Measurements from ENCODE around the gene DNM3.

The DNM3 gene

DNA sequence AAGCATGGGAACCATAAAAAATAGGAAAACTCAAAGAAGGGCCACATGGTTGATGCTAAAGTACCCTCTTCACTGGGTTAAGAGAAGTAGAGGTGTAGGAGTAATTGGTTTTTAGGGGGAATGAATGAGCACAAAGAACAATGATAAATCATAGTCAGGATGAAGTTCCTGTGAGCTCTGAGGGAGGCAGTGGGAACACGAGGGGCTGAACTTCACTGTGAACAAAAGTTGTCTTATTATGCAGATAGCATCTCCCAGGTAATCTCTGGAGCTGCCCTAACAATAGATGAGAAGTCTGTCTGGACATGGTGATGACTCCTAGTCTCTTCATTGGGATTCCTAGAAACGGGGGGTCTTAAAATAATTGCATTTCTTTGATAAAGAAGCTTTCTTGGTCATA lies 127.9 kb downstream of the DNM3 start:
- TF ChIP-seq GATA1 (IDR thresholded peaks at IDR 0.05; ENCODE audit: low read depth, low read length) (no peak), POLR2A (IDR thresholded peaks at IDR 0.05; ENCODE audit: low read length) (no peak)
- no peak for DNase-seq

GRCh38 chr1:171969813-171970212 lies 128.5 kb downstream of the DNM3 start:
- peak in 1 of 2 experiments; percentile 5 for DNase-seq
- TF ChIP-seq POLR2A (IDR thresholded peaks at IDR 0.05; ENCODE audit: low read length), result no peak
- TF ChIP-seq GATA1 (IDR thresholded peaks at IDR 0.05; ENCODE audit: low read depth, low read length), result no peak

- TF ChIP-seq POLR2A (IDR thresholded peaks at IDR 0.05; ENCODE audit: low read length) (no peak), GATA1 (IDR thresholded peaks at IDR 0.05; ENCODE audit: low read depth, low read length) (no peak)
- no peak for DNase-seq
Measured at GRCh38 chr1:171972846-171973245, 131.5 kb downstream of the DNM3 start.

DNA sequence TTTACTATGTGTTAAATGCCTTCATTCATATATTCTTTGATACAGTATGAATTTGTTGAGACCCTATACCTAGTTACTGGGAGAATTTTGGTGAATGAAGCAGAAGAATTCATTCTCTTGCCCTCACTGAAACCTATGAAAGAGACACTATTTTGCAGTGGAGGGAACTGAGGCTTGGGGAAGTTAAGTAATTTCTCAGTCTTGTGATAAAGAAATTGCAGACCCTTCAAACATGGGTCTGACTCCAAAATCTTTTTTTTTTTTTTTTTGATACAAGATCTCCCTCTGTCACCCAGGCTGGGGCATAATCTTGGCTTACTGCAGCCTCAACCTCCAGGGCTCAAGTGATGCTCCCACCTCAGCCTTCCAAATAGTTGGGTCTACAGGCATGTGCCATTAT lies 132.1 kb downstream of the DNM3 start:
- no peak for DNase-seq
- TF ChIP-seq POLR2A (IDR thresholded peaks at IDR 0.05; ENCODE audit: low read length) (no peak), GATA1 (IDR thresholded peaks at IDR 0.05; ENCODE audit: low read depth, low read length) (no peak)

GRCh38 chr1:171981303-171981702 lies 140.0 kb downstream of the DNM3 start:
- no peak for TF ChIP-seq POLR2A (IDR thresholded peaks at IDR 0.05; ENCODE audit: low read length)
- no peak for TF ChIP-seq GATA1 (IDR thresholded peaks at IDR 0.05; ENCODE audit: low read depth, low read length)
- DNase-seq, result no peak

- TF ChIP-seq POLR2A (IDR thresholded peaks at IDR 0.05; ENCODE audit: low read length) (no peak), GATA1 (IDR thresholded peaks at IDR 0.05; ENCODE audit: low read depth, low read length) (no peak)
- DNase-seq, result no peak
Measured at GRCh38 chr1:171983584-171983983, 142.3 kb downstream of the DNM3 start.

DNA sequence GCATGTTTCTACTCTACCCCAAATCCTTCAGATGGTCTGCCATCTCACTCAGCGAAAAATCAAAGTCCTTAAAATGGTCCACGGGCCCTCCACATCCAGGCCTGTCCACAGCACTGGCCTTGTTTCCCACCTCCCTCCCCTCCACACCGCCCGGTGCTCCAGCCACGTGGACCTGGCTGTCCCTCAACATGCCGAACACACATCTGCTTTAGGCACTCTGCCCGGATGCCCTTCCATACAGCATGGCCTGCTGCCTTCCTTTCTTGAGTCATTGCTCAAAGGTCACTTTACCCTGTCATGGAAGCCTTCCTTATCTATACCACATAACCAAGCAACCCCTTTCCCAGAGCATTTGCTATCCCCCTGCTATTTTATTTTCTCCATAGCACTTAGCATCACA lies 143.0 kb downstream of the DNM3 start:
- DNase-seq, result no peak
- TF ChIP-seq POLR2A (IDR thresholded peaks at IDR 0.05; ENCODE audit: low read length), result no peak

DNA sequence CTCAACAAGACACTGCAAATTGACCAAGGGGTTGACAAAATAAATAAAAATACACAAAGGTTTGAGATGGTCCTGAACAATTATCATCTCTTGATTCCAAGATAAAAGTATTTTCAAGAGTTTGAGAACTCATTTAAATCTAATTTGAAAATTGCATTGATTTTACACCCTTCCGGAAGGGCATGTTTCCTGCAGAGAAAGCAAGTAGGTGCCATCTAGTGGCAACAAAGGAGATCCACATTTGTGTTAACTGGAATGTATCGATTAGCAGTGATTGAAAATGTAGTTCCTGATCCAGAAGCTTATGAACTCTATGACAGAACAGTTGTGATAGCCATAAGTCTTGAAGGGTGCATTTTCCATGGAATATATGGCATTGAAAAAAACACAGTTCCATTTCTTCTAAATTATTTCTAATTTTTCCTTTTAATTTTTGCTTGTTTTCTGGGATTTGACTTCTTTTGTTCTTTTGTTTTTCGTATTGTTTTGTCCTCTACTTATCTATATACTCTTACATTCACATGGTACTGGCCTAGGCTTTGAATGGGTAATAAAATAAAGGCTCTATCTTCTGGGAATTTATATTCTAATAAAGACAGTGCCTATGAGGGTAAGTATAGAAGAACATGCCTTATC lies 143.7 kb downstream of the DNM3 start:
- TF ChIP-seq POLR2A (IDR thresholded peaks at IDR 0.05; ENCODE audit: low read length) (no peak), GATA1 (IDR thresholded peaks at IDR 0.05; ENCODE audit: low read depth, low read length) (no peak)
- peak; percentile 45 to 46 for DNase-seq

DNA sequence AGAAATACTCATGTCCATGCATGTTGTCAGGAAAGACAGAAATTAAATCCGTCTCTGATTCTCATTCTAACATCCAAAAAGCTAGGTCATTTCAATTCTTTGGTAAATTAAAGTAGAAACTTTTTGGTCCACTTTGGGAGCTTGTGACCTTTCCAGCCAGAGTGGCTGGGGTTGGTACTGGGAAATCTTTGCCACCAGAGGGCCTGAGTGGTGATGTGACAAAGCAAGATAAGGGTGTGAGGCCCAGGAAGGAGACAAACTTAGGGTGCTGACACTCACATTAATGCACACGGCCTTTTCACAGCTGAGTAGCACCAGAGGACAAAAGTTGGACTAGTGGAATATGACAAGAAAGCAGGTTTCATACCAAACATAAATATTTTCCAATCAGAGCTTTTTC lies 144.3 kb downstream of the DNM3 start:
- TF ChIP-seq POLR2A (IDR thresholded peaks at IDR 0.05; ENCODE audit: low read length) (no peak), GATA1 (IDR thresholded peaks at IDR 0.05; ENCODE audit: low read depth, low read length) (no peak)
- DNase-seq, result peak; percentile 80 to 89

GRCh38 chr1:171988243-171988885 lies 147.1 kb downstream of the DNM3 start:
- DNase-seq, result no peak
- no peak for TF ChIP-seq POLR2A (IDR thresholded peaks at IDR 0.05; ENCODE audit: low read length)
- TF ChIP-seq GATA1 (IDR thresholded peaks at IDR 0.05; ENCODE audit: low read depth, low read length), result no peak

DNA sequence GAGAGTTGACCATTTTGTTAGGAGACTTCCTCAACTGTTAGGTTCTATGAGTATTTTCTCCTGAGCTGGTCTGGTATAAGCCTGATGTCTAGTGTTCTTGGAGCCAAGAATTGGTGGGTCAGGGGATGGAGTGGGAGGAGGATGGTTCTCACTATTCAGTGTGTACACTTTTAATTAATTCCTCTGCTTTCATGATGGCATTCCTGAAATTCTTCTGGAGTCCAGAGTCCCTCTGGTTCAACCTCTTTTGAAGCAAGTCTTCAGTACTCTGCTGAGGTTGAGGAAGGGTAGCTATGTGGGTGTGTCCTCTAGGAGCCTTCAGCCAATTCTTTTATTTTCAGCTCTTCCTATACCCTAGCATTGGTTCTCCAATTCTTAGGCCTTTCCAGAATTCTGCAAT lies 149.1 kb downstream of the DNM3 start:
- no peak for TF ChIP-seq POLR2A (IDR thresholded peaks at IDR 0.05; ENCODE audit: low read length)
- no peak for TF ChIP-seq GATA1 (IDR thresholded peaks at IDR 0.05; ENCODE audit: low read depth, low read length)
- no peak for DNase-seq

- DNase-seq, result no peak
- TF ChIP-seq POLR2A (IDR thresholded peaks at IDR 0.05; ENCODE audit: low read length) (no peak), GATA1 (IDR thresholded peaks at IDR 0.05; ENCODE audit: low read depth, low read length) (no peak)
Measured at GRCh38 chr1:171994293-171994692, 153.0 kb downstream of the DNM3 start.

DNA sequence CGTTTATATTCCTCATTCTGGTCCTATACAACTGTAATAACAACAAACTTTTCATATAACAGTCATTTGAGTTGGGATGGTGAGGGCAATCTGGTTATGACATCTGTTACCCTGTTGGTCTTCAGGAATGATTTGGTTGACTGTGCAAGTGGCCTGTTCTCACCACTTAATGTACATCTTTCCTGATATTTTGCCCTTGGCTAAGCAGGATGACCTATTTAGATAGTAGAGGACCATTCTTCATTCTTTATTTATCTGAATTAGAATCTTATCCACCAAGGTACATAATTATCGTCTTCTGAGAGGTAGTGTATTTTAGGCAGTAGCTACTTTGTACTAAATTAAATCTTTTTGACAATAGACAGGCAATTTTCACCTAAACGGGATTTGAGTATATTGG lies 154.3 kb downstream of the DNM3 start:
- DNase-seq, result no peak
- TF ChIP-seq POLR2A (IDR thresholded peaks at IDR 0.05; ENCODE audit: low read length) (no peak), GATA1 (IDR thresholded peaks at IDR 0.05; ENCODE audit: low read depth, low read length) (no peak)

DNA sequence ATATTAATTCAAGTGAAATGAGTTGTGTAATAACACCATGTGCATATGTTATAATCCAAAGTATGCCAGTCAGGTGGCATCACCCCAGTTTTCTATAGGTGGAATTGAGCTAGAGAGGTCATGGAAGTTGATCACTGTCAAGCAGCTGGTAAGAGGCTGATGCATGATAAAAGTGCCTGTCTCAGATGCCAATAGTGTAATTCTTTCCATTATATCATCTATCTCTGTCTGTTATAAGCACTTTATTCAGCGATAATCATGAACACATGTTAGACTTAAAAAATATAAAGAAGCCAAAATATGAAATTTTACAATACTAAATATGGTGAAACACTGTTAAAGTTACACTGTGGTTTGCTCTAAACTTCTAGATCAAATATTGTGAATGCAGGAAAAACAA lies 156.6 kb downstream of the DNM3 start:
- DNase-seq, result no peak
- TF ChIP-seq POLR2A (IDR thresholded peaks at IDR 0.05; ENCODE audit: low read length), result no peak

DNA sequence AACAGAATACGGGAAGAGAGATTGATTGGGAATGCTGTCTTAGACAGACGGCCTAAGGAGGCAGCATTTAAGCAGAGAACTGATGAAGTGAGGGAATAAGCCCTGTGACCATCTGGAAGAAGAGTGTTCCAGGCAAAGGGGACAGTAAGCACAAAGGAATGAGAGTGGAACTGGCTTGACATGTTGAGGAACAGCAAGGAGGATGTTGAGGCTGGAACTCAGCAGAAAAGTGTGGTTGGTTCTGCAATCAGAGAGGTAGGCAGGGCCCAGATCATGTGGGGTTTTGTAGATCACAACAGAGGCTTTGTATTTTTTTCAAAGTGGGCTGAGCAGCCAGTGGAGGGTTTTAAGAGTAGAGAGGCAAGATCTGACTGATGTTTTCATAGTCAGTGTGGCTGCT lies 157.4 kb downstream of the DNM3 start:
- DNase-seq, result no peak
- TF ChIP-seq GATA1 (IDR thresholded peaks at IDR 0.05; ENCODE audit: low read depth, low read length) (no peak), POLR2A (IDR thresholded peaks at IDR 0.05; ENCODE audit: low read length) (no peak)
